Effector memory CD4-positive, alpha-beta T cell (primary cell): ENCODE data around the gene MEAK7.

Source experiments
- DNase-seq, 3 donors: peaks; one replicate each; pipeline ENCODE4 v3.0.0-alpha.2; 2020
- H3K27ac ChIP-seq: 2 replicates; pipeline ENCODE4 v1.7.0; 2013; ENCODE audit warnings: mild to moderate bottlenecking, low read length, moderate library complexity; ENCODE audit not compliant: insufficient read depth, poor library complexity, severe bottlenecking
- H3K27me3 ChIP-seq: replicated peaks from 2 replicates; pipeline ENCODE4 v1.7.0; 2013; ENCODE audit warnings: mild to moderate bottlenecking, low read length; ENCODE audit not compliant: insufficient read depth, control insufficient read depth, poor library complexity, severe bottlenecking
- H3K36me3 ChIP-seq: 2 replicates; pipeline ENCODE4 v1.7.0; 2013; ENCODE audit warnings: mild to moderate bottlenecking, low read length, moderate library complexity; ENCODE audit not compliant: control insufficient read depth, insufficient read depth
- H3K4me1 ChIP-seq: 2 replicates; pipeline ENCODE4 v1.7.0; 2013; ENCODE audit warnings: low read length, mild to moderate bottlenecking; ENCODE audit not compliant: control insufficient read depth, insufficient read depth, poor library complexity, severe bottlenecking
- H3K4me3 ChIP-seq: 2 replicates; pipeline ENCODE4 v1.7.0; 2013; ENCODE audit warnings: low read length, low read depth, mild to moderate bottlenecking; ENCODE audit not compliant: insufficient read depth, poor library complexity, severe bottlenecking
- H3K9me3 ChIP-seq: 2 replicates; pipeline ENCODE4 v1.7.0; 2013; ENCODE audit warnings: mild to moderate bottlenecking, low read length, moderate library complexity; ENCODE audit not compliant: control insufficient read depth

The MEAK7 gene

DNA sequence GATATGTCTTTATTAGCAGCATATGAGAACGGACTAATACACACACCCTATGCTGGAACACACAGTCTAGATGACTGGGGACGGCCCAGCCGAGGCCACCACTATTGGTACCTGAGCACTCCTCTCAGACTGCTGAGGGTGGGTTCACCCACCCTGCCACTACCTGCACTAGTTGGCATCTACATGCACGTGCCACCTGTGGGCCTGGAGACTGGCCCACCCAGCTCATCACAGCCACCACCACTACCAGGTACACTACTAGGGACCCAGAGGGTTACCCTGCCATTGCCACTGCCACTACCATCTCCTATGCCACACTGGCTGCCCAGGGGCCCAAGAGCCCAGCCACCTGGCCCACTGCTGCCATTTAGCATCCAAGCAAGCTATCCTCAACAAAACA, 32.5 kb downstream of the MEAK7 start:
- Histone ChIP-seq H3K9me3 (peaks cover 4% of the 10 kb centered on the region), H3K27me3 (no peaks in the 10 kb centered on the region), H3K36me3 (peaks cover 5% of the 10 kb centered on the region), H3K4me1 (no peaks in the 10 kb centered on the region), H3K27ac (no peak overlapping the region), H3K4me3 (no peak overlapping the region)
- no peak for DNase-seq

DNA sequence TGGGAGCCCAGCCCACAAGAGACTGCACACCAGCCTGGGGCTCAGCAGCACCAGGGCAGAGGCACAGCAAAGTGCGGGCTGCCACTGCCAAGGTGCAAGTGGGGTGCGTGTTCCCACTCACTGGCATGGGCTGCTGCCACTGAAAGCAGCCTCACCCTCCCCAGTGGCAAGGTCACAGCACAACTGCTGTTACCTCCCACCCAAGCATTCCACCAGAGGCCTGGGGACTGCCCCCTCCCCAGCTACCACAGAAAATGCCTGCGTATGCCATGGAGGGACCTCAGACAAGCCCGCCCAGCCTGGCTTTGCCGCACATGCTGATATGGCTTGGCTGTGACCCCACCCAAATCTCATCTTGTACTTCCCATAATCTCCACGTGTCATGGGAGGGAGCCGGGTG, 33.1 kb downstream of the MEAK7 start:
- no peak overlapping the region for H3K4me3 ChIP-seq
- H3K27me3 ChIP-seq: no peaks in the 10 kb centered on the region
- no peak for DNase-seq
- H3K4me1 ChIP-seq: no peaks in the 10 kb centered on the region
- peaks cover 5% of the 10 kb centered on the region for H3K36me3 ChIP-seq
- H3K27ac ChIP-seq: no peak overlapping the region
- H3K9me3 ChIP-seq: peaks cover 4% of the 10 kb centered on the region

DNA sequence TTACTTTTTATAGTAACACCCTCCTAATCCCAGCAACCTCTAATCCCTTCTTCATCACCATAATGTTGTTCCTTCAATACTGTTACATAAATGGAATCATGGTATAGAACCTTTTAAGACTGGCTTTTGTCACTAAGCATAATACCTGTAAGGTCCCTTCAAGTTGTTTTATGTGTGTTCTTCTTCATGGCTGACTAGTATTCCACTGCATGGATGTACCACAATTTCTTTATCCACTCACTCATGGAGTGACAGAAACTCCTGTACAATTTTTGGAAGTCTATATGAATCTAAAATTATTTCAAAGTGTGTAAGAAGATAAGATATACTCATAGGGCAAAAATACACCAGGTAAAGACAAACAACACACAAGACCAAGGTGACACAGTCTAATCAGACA, 36.8 kb downstream of the MEAK7 start:
- Histone ChIP-seq H3K27me3 (no peaks in the 10 kb centered on the region), H3K4me3 (no peak overlapping the region), H3K4me1 (no peaks in the 10 kb centered on the region), H3K9me3 (peaks cover 4% of the 10 kb centered on the region), H3K36me3 (peaks cover 5% of the 10 kb centered on the region), H3K27ac (no peak overlapping the region)
- no peak for DNase-seq

DNA sequence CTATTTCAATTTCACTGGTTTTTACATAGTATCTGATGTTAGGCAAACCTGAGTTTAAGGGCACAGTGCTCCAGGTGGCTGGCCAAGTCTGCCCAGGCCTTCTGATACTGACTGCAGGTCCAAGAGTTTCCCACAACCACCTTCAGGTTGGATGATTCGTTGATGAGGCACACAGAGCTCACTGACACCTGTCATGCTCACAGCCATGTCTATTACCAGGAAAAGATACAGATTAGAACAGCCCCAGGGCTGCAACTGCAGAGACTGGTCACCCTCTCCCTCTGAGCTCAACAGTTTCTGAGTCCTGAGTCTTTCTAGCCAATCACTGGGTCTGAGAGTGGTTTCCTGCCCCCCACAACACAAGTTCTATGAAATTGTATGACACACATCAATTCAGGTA, 37.2 kb downstream of the MEAK7 start:
- H3K4me3 ChIP-seq: no peak overlapping the region
- peaks cover 5% of the 10 kb centered on the region for H3K36me3 ChIP-seq
- no peak for DNase-seq
- H3K9me3 ChIP-seq: peaks cover 4% of the 10 kb centered on the region
- H3K4me1 ChIP-seq: no peaks in the 10 kb centered on the region
- H3K27me3 ChIP-seq: no peaks in the 10 kb centered on the region
- no peak overlapping the region for H3K27ac ChIP-seq

DNA sequence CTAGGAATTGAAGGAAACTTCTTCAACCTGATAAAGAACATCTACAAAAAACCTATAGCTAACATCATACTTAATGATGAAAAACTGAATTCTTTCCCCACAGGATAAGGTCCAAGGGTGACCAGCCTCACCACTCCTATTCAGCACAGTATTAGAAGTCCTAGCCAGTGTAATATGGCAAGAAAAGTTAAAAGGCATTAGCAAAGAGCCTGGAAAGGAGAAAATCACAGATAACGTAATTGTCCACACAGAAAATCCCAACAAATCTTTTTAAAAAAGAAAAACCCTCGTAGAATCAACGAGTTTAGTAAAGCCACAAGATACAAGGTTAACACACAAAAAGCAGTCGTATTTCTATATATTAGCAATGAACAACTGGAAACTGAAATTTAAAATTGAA, 37.8 kb downstream of the MEAK7 start:
- Histone ChIP-seq H3K4me1 (no peaks in the 10 kb centered on the region), H3K27ac (no peak overlapping the region), H3K36me3 (peaks cover 5% of the 10 kb centered on the region), H3K9me3 (peaks cover 4% of the 10 kb centered on the region), H3K27me3 (no peaks in the 10 kb centered on the region), H3K4me3 (no peak overlapping the region)
- DNase-seq: no peak

DNA sequence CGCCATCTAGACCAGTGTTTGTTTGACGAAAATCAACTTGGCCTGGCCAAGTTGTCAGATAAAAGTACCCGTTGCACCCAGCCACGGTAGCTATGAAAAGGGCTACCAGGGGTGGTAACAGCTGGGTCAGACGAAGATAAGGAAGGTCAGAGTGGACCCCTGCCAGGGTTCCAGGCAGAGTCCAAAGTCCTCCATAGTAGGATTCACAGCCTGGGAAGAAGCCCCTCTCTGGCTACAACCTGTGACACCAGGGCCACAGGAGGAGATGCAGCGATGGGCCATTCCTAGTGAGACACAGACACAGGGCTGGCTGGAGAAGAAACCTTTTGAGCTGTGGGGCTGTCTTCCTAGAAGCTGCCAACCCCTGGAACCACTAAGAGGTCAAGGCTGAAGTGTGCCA, 39.3 kb downstream of the MEAK7 start:
- H3K27me3 ChIP-seq: no peaks in the 10 kb centered on the region
- peaks cover 5% of the 10 kb centered on the region for H3K36me3 ChIP-seq
- H3K27ac ChIP-seq: no peak overlapping the region
- no peak overlapping the region for H3K4me3 ChIP-seq
- no peaks in the 10 kb centered on the region for H3K4me1 ChIP-seq
- DNase-seq: no peak
- H3K9me3 ChIP-seq: peaks cover 4% of the 10 kb centered on the region

DNA sequence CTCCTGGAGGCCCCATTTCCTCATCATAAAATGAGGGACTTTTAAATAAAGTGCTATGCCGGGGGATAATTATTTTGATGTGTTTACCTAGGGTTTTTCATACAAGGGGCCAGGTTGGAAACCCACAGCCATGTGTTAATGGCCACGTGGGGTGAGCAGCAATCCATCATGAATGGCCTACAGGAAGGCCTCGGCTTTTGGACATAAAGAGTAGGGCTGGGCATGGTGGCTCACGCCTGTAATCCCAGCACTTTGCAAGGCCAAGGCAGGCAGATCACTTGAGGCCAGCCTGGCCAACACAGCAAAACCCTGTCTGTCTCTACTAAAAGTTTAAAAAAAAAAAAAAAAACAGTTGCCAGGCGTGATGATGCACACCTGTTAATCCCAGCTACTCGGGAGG, 40.3 kb downstream of the MEAK7 start:
- H3K27ac ChIP-seq: no peak overlapping the region
- no peaks in the 10 kb centered on the region for H3K27me3 ChIP-seq
- no peak overlapping the region for H3K4me3 ChIP-seq
- peaks cover 4% of the 10 kb centered on the region for H3K9me3 ChIP-seq
- peaks cover 5% of the 10 kb centered on the region for H3K36me3 ChIP-seq
- DNase-seq: no peak
- H3K4me1 ChIP-seq: no peaks in the 10 kb centered on the region

DNA sequence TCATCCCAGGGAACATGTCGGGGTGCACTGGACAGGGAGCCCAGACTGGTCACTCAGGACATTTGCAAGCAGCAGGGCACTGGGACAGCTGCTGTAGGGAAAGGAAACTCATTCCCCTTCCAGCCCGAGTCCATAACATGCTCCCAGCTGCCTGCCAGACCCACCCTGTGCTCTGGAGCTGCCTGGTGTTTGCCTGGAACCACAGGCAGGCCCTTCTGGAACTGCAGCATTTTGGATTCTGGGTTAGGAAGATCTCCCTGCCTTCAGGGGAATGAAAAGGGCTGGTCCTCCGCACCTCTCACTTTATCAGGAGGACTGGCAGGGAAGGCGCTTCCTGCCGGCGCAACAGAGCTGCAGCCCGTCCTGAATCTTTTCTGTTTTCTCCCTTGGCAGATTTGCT, 41.2 kb downstream of the MEAK7 start:
- peaks cover 5% of the 10 kb centered on the region for H3K36me3 ChIP-seq
- no peaks in the 10 kb centered on the region for H3K27me3 ChIP-seq
- H3K4me1 ChIP-seq: no peaks in the 10 kb centered on the region
- peaks cover 4% of the 10 kb centered on the region for H3K9me3 ChIP-seq
- DNase-seq: no peak
- H3K4me3 ChIP-seq: no peak overlapping the region
- no peak overlapping the region for H3K27ac ChIP-seq

DNA sequence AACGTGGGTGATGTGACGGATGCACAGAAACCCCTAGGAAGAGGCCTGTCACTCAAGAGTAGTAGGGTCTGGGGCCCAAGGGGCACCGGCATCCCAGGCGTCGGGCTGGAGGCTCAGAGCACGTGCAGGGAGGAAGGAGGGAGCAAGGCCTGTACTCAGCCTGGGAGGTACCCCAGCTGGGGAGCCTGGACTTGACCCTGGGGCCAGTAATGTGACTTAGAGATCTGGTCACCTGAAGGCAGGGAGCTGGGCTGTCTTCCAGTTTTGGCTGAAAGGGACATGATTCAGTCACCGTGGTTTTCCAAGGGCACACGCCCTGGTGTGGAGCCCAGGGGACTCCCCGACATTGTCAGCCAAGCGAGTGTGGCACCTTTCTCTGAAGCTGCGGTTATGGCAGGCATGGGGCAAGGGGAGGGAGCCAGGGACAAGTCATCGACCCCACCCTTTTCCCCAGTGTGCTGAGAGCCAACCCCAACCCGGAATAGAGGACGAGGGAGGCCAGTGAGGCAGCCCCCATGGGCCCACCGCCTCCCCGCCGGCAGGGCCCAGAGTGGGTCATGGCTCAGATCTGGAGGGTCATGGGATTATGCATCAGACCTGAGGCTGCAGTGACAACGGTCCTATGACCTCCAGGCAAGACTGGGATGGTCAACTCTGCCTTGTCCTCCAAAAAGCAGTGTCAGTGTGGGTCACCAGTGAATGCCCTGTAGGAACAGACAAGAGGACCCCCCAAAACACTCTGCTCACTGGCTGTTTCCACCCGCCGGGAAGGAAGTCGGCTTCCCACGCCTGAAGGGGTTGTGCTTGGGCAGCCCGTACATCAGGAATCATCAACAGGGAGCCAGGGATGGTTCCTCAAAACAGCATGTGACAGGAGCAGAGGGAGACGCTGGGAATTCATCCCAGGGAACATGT, 41.9 kb downstream of the MEAK7 start:
- H3K9me3 ChIP-seq: peaks cover 4% of the 10 kb centered on the region
- no peak overlapping the region for H3K4me3 ChIP-seq
- no peak for DNase-seq
- no peaks in the 10 kb centered on the region for H3K4me1 ChIP-seq
- peaks cover 5% of the 10 kb centered on the region for H3K36me3 ChIP-seq
- H3K27me3 ChIP-seq: no peaks in the 10 kb centered on the region
- no peak overlapping the region for H3K27ac ChIP-seq

DNA sequence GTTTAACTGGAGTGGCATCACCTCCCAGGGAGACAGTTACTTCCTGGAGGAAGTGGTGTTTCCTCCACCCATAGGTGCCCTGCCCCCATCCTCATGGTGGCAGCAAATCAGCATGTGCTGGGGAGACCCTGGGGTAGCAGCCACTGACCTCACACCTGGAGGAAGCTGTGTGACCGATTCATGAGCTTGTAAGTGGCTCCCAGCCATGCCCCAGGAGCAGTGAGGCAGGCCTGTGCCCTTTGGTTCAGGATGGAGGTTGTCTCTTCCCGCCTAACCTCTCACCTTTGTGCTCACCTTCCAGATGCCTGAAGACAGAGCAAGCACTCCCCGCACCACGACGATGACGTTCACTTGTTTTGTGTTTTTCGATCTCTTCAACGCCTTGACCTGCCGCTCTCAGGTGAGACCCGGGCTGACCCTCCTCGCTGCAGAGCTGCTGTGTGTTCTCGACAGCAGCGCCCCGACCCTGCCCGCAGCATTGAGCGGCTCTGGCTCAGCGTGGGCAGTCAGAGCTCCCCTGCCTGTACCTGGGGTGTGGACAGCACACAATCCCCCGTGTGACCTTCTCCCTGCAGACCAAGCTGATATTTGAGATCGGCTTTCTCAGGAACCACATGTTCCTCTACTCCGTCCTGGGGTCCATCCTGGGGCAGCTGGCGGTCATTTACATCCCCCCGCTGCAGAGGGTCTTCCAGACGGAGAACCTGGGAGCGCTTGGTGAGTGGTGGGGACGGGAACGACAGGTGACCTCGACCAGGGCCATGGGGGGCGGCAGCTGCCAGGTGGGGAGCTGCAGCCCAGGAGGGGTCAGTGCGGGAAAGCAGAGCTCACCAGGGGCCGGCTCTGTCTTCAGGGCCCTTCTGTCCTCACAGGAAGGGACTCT, 42.8 kb downstream of the MEAK7 start:
- Histone ChIP-seq H3K27ac (no peak overlapping the region), H3K36me3 (no peaks in the 10 kb centered on the region), H3K27me3 (no peaks in the 10 kb centered on the region), H3K4me3 (no peak overlapping the region), H3K4me1 (no peaks in the 10 kb centered on the region), H3K9me3 (no peaks in the 10 kb centered on the region)
- no peak for DNase-seq
